Measurements from ENCODE around the gene EDEM1. TPM values are rescaled to one million over a fixed set of nuclear protein-coding genes. Genes with fewer than 3 reads are reported as not detected.

Gene EDEM1
- total and polyA plus RNA-seq, 10 of the 15 experiments (the other 5 are each of a cell fraction or from before 2014, with no cell fraction given) = 18.9 to 138 (median 57.5) TPM

GRCh38 chr3:5197470-5198312 is 10.2 kb downstream of the EDEM1 start (continued):
- TF ChIP-seq ZNF592 (IDR thresholded peaks at IDR 0.05) (no peak), NBN (IDR thresholded peaks at IDR 0.05) (no peak), WRNIP1 (IDR thresholded peaks at IDR 0.05; ENCODE audit: borderline replicate concordance, low read depth, low read length) (no peak), RCOR1 (conservative IDR thresholded peaks at IDR 0.05; ENCODE audit: low read depth, low read length) (no peak), TARDBP (IDR thresholded peaks at IDR 0.05; ENCODE audit: borderline replicate concordance) (no peak), ZNF217 (IDR thresholded peaks at IDR 0.05) (peak; percentile 22; the same call in 1 of the 2 replicates), MTA3 (IDR thresholded peaks at IDR 0.05; ENCODE audit: borderline replicate concordance, low read length) (peak; percentile 41), HDAC6 (IDR thresholded peaks at IDR 0.05; ENCODE audit: unreplicated experiment) (no peak), KDM1A (IDR thresholded peaks at IDR 0.05; ENCODE audit: borderline replicate concordance) (no peak), CHD1 (IDR thresholded peaks at IDR 0.05; ENCODE audit: low read depth, low read length) (no peak), E2F8 (IDR thresholded peaks at IDR 0.05; ENCODE audit: low read depth, partially characterized antibody) (no peak), SMAD1 (IDR thresholded peaks at IDR 0.05; ENCODE audit: low read depth, partially characterized antibody) (no peak), EED (IDR thresholded peaks at IDR 0.05; ENCODE audit: low read depth) (peak; percentile 70; the same call in 1 of the 2 replicates), NR2C1 (IDR thresholded peaks at IDR 0.05) (no peak), ATF3 (IDR thresholded peaks at IDR 0.05; ENCODE audit: borderline replicate concordance, extremely low read depth, low read depth, low read length) (peak; percentile 41; the same call in 1 of the 2 replicates), SRF (IDR thresholded peaks at IDR 0.05; ENCODE audit: low read depth in 2 of 2, low read length in 2 of 2) (no peak), IRF5 (IDR thresholded peaks at IDR 0.05; ENCODE audit: borderline replicate concordance) (no peak), NFIC (IDR thresholded peaks at IDR 0.05; ENCODE audit: low read depth, low read length) (peak; percentile 83), CREM (IDR thresholded peaks at IDR 0.05; ENCODE audit: low read depth) (peak; percentile 61; the same call in 1 of the 2 replicates), SP1 (IDR thresholded peaks at IDR 0.05; ENCODE audit: low read depth, low read length) (no peak), NR2F1 (conservative IDR thresholded peaks at IDR 0.05) (no peak), MAX (IDR thresholded peaks at IDR 0.05; ENCODE audit: low read depth, low read length) (no peak)

All from GM12878 (cell line).